K562 (cell line): ENCODE results near the gene TEX51. TPM values are rescaled to one million over a fixed set of nuclear protein-coding genes. Genes with fewer than 3 reads are reported as not detected.

Experiments used
- ATAC-seq: fragments of 200-7000 bp; cut with Tn5 transposase; 3 replicates; pipeline ENCODE4 v1.9.1; 2020; ENCODE audit warnings: moderate library complexity
- BruUV-seq: library from RNA; stranded (reverse); fragments of 400-500 nt; replicated peaks from 2 replicates; lab custom pipeline; 2021; lab: Mats Ljungman, UMichigan
- CTCF ChIA-PET: fragments of 300-600 bp; formaldehyde crosslinking; extraction: SDS; loops from one replicate; lab custom pipeline; 2021; ENCODE audit warnings: low intra/inter-chr PET ratio; lab: Yijun Ruan, JAX
- POLR2A ChIA-PET: fragments of 300-600, 350-650 bp; sonication (Branson Sonifier 250); formaldehyde crosslinking; extraction: SDS; loops from one replicate; lab custom pipeline; 2021; ENCODE audit warnings: antibody characterized with exemption, inconsistent platforms; lab: Yijun Ruan, JAX
- DNase-seq, 4 experiments: peaks; one replicate each; pipeline versions ENCODE4 v3.0.0 to v3.0.0-alpha.2; 2011 to 2018; ENCODE audit warnings: low spot score in 3 of 4, mixed read lengths in 3 of 4; ENCODE audit errors: extremely low read depth in 1 of 4
- FAIRE-seq: peaks from 2 replicates; lab custom pipeline; 2011; peaks lifted over from hg19 to GRCh38; lab: Jason Lieb, UNC
- H2AFZ ChIP-seq: 2 replicates; pipeline ENCODE4 v1.6.0; 2011; ENCODE audit warnings: low read depth, low read length, control low read depth, inconsistent platforms
- H3K27ac ChIP-seq: fragments of 200-600 bp; 3 replicates; pipeline ENCODE4 v1.8.0; 2011; ENCODE audit warnings: low read depth, mild to moderate bottlenecking, control low read depth, inconsistent platforms, low read length, moderate library complexity, mixed read lengths; ENCODE audit errors: extremely low read depth
- H3K27me3 ChIP-seq, 2 experiments: fragments of 300-600 bp in 1 of 2; 2 replicates in 1 of 2; 3 replicates in 1 of 2; pipeline versions ENCODE4 v1.6.0 to v1.8.0; 2011; ENCODE audit warnings: inconsistent platforms in 2 of 2, low read length in 2 of 2, mild to moderate bottlenecking in 1 of 2, mixed read lengths in 1 of 2, moderate library complexity in 1 of 2; ENCODE audit not compliant: control insufficient read depth in 2 of 2, insufficient read depth in 2 of 2
- H3K36me3 ChIP-seq: fragments of 300-600 bp; 3 replicates; pipeline ENCODE4 v1.8.0; 2011; ENCODE audit warnings: mild to moderate bottlenecking, low read length, inconsistent platforms; ENCODE audit not compliant: control insufficient read depth, insufficient read depth
- H3K4me1 ChIP-seq, 2 experiments: fragments of 200-600 bp in 1 of 2; replicated peaks in 1 of 2; 2 replicates in 1 of 2; 3 replicates in 1 of 2; pipeline versions ENCODE4 v1.5.1 to v1.8.0; 2011; ENCODE audit warnings: inconsistent platforms in 2 of 2, low read length in 2 of 2, mild to moderate bottlenecking in 1 of 2, mixed read lengths in 1 of 2, moderate library complexity in 1 of 2; ENCODE audit not compliant: control insufficient read depth in 2 of 2, insufficient read depth in 2 of 2
- H3K4me2 ChIP-seq: 2 replicates; pipeline ENCODE4 v1.6.1; 2011; ENCODE audit warnings: low read length, control low read depth, inconsistent platforms, mixed read lengths; ENCODE audit not compliant: insufficient read depth
- H3K4me3 ChIP-seq: fragments of 200-600 bp; sonication (generic), shearing (Covaris generic); 2 replicates; pipeline ENCODE4 v1.5.1; 2016; ENCODE audit warnings: control low read depth, inconsistent platforms
- H3K79me2 ChIP-seq: fragments of 200-600 bp; 3 replicates; pipeline ENCODE4 v1.8.0; 2011; ENCODE audit warnings: low read length, inconsistent platforms; ENCODE audit not compliant: control insufficient read depth, insufficient read depth
- H3K9ac ChIP-seq, 2 experiments: 2 replicates each; pipeline versions ENCODE4 v1.6.0 to v1.6.1; 2011; ENCODE audit warnings: low read depth in 2 of 2, low read length in 2 of 2, control low read depth in 1 of 2, inconsistent platforms in 1 of 2, mild to moderate bottlenecking in 1 of 2, mixed read lengths in 1 of 2; ENCODE audit not compliant: insufficient read depth in 1 of 2
- H3K9me1 ChIP-seq: one replicate; pipeline ENCODE4 v1.6.0; 2011; ENCODE audit warnings: inconsistent platforms, mild to moderate bottlenecking, low read length, moderate library complexity; ENCODE audit not compliant: control insufficient read depth, insufficient read depth
- H3K9me3 ChIP-seq: replicated peaks from 2 replicates; pipeline ENCODE4 v1.5.1; 2011; ENCODE audit warnings: low read depth, low read length, inconsistent platforms; ENCODE audit not compliant: control insufficient read depth, insufficient read depth
- H4K20me1 ChIP-seq: replicated peaks from 2 replicates; pipeline ENCODE4 v1.6.1; 2011; ENCODE audit warnings: low read length, inconsistent platforms, mixed read lengths; ENCODE audit not compliant: control insufficient read depth, insufficient read depth
- CBX1 ChIP-seq: sonication (generic); IDR thresholded peaks from 2 replicates; pipeline ENCODE4 v1.6.1; 2016; ENCODE audit warnings: antibody characterized with exemption, low read depth, mild to moderate bottlenecking
- CEBPB ChIP-seq: fragments of 450-650 bp; IDR thresholded peaks from 2 replicates; pipeline ENCODE4 v1.6.1; 2016; ENCODE audit warnings: missing genetic modification characterization, missing compliant biosample characterization
- GTF3C2 ChIP-seq: IDR thresholded peaks from 3 replicates; pipeline ENCODE4 v1.6.1; 2011; ENCODE audit warnings: borderline replicate concordance, mild to moderate bottlenecking, moderate library complexity; ENCODE audit not compliant: insufficient read length; ENCODE audit errors: extremely low read depth
- SRSF3 ChIP-seq: fragments of 200-400 bp; formaldehyde crosslinking; IDR thresholded peaks from 2 replicates; pipeline ENCODE4 v1.6.1; 2016; ENCODE audit warnings: mild to moderate bottlenecking, low read length, moderate library complexity; ENCODE audit not compliant: insufficient read depth
- TCF3 ChIP-seq: sonication (generic); formaldehyde crosslinking; IDR thresholded peaks from 2 replicates; pipeline ENCODE4 v1.4.0; 2020; ENCODE audit warnings: mild to moderate bottlenecking, missing genetic modification reagents
- ZNF431 ChIP-seq: sonication (generic); formaldehyde crosslinking; IDR thresholded peaks from 2 replicates; pipeline ENCODE4 v1.8.0; 2022; ENCODE audit warnings: mild to moderate bottlenecking, missing genetic modification reagents
- WGBS: fragments of 100-300 bp; shearing (Covaris generic); methylation state at CpG from one replicate; pipeline ENCODE4 v1.1.6; 2016; ENCODE audit warnings: low coverage, mixed read lengths; ENCODE audit not compliant: insufficient coverage; ENCODE audit errors: missing lambda C conversion rate; 5-methylcytosine and 5-hydroxymethylcytosine counted together
- in situ Hi-C: fragments of 300-500 bp; cut with MboI; formaldehyde crosslinking; loops from 4 replicates; pipeline ENCODE4 v1.15.0; 2018; ENCODE audit warnings: inconsistent platforms, mixed read lengths
- intact Hi-C: fragments of 100-400 bp; cut with micrococcal nuclease; formaldehyde crosslinking; loops from 2 replicates; pipeline ENCODE4 v1.14.2; 2022
- polyA plus RNA-seq, 8 experiments: library from polyadenylated mRNA; depleted of rRNA in 4 of 8; stranded (reverse) in 5 of 8; unstranded in 3 of 8; fragments of >200 nt; fragmentation: Nextera tagmentation in 2 of 8; fragmentation: Illumina TruSeq in 1 of 8; extraction: Ambion mirVana in 2 of 8; extraction: Trizol in 1 of 8; gene quantifications; 2 replicates each; pipeline versions ENCODE4 v1.2.1 to v1.2.3, GENCODE V29; 2011 to 2014; ENCODE audit warnings: inconsistent platforms in 1 of 8, missing spikeins in 1 of 8
- total RNA-seq, 7 experiments: library from RNA; depleted of rRNA in 6 of 7; stranded (reverse); fragments of >200 nt in 6 of 7; fragmentation: Illumina TruSeq in 2 of 7; extraction: Trizol in 2 of 7; gene quantifications; 2 replicates each; pipeline versions ENCODE4 v1.2.1 to v1.2.3, GENCODE V29; 2011 to 2021; ENCODE audit warnings: low replicate concordance in 1 of 7
- TF ChIP-seq, protein P1 (sequence below): fragments of 250-450 bp; sonication (Bioruptor Pico); IDR thresholded peaks from 2 replicates; pipeline ENCODE4 v1.4.0; 2020

Gene TEX51
- total and polyA plus RNA-seq, 9 of the 15 experiments (the other 6 are each of a cell fraction or from before 2014, with no cell fraction given): not detected

GRCh38 chr2:126863336-126864015, 35.2 kb upstream of the TEX51 start:
- TF ChIP-seq CEBPB (tag): no peak
- TF ChIP-seq SRSF3: no peak
- no peak for TF ChIP-seq ZNF431 (CRISPR knock-in tag)
- TF ChIP-seq GTF3C2: no peak
- TF ChIP-seq TCF3 (CRISPR knock-in tag): no peak
- no peak for TF ChIP-seq CBX1
- TF ChIP-seq, protein P1, sequence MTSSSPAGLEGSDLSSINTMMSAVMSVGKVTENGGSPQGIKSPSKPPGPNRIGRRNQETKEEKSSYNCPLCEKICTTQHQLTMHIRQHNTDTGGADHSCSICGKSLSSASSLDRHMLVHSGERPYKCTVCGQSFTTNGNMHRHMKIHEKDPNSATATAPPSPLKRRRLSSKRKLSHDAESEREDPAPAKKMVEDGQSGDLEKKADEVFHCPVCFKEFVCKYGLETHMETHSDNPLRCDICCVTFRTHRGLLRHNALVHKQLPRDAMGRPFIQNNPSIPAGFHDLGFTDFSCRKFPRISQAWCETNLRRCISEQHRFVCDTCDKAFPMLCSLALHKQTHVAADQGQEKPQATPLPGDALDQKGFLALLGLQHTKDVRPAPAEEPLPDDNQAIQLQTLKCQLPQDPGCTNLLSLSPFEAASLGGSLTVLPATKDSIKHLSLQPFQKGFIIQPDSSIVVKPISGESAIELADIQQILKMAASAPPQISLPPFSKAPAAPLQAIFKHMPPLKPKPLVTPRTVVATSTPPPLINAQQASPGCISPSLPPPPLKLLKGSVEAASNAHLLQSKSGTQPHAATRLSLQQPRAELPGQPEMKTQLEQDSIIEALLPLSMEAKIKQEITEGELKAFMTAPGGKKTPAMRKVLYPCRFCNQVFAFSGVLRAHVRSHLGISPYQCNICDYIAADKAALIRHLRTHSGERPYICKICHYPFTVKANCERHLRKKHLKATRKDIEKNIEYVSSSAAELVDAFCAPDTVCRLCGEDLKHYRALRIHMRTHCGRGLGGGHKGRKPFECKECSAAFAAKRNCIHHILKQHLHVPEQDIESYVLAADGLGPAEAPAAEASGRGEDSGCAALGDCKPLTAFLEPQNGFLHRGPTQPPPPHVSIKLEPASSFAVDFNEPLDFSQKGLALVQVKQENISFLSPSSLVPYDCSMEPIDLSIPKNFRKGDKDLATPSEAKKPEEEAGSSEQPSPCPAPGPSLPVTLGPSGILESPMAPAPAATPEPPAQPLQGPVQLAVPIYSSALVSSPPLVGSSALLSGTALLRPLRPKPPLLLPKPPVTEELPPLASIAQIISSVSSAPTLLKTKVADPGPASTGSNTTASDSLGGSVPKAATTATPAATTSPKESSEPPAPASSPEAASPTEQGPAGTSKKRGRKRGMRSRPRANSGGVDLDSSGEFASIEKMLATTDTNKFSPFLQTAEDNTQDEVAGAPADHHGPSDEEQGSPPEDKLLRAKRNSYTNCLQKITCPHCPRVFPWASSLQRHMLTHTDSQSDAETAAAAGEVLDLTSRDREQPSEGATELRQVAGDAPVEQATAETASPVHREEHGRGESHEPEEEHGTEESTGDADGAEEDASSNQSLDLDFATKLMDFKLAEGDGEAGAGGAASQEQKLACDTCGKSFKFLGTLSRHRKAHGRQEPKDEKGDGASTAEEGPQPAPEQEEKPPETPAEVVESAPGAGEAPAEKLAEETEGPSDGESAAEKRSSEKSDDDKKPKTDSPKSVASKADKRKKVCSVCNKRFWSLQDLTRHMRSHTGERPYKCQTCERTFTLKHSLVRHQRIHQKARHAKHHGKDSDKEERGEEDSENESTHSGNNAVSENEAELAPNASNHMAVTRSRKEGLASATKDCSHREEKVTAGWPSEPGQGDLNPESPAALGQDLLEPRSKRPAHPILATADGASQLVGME (CRISPR knock-in tag): no peak
- TF ChIP-seq, all 486 proteins: peak for 0
- ATAC-seq: no peak
- no peaks in the 10 kb centered on the region for H3K9me1 ChIP-seq
- 0 out of 2 replicates have a peak, but pooled peaks cover 2% of the 10 kb centered on the region for H3K9me3 ChIP-seq
- no peaks in the 10 kb centered on the region for H3K4me1 ChIP-seq
- no peaks in the 10 kb centered on the region for H3K36me3 ChIP-seq
- no peak for FAIRE-seq
- no peak for DNase-seq
- intact Hi-C loops (no loop called here), in situ Hi-C loops (no loop called here)
- H3K4me2 ChIP-seq: no peak overlapping the region
- no peak overlapping the region for H3K4me3 ChIP-seq
- no peaks in the 10 kb centered on the region for H3K79me2 ChIP-seq
- H3K27ac ChIP-seq: no peak overlapping the region
- BruUV-seq: no TSS peak
- 0% methylated on average over 5 of the region's 5 CpGs for WGBS
- no peaks in the 10 kb centered on the region for H4K20me1 ChIP-seq
- POLR2A ChIA-PET: no interaction called here
- CTCF ChIA-PET: no interaction called here
- H2AFZ ChIP-seq: no peak overlapping the region
- H3K27me3 ChIP-seq: no peaks in the 10 kb centered on the region
- no peak overlapping the region for H3K9ac ChIP-seq
